Measurements from ENCODE around the gene PNPLA4.
A peak's percentile ranks its signal among the peaks of the same experiment; 100 is the strongest.

Gene PNPLA4

GRCh38 chrX:7925867-7926472, 1.2 kb downstream of the PNPLA4 start:
- TF ChIP-seq CTCF (IDR thresholded peaks at IDR 0.05): peak; percentile 63

GRCh38 chrX:7921750-7922149, 5.5 kb downstream of the PNPLA4 start:
- TF ChIP-seq CTCF (IDR thresholded peaks at IDR 0.05): no peak

- no peak for TF ChIP-seq CTCF (IDR thresholded peaks at IDR 0.05)
Measured at GRCh38 chrX:7908821-7909220, 18.4 kb downstream of the PNPLA4 start.

- no peak for TF ChIP-seq CTCF (IDR thresholded peaks at IDR 0.05)
Measured at GRCh38 chrX:7904562-7904961, 22.7 kb downstream of the PNPLA4 start.

GRCh38 chrX:7891928-7892327, 35.3 kb downstream of the PNPLA4 start:
- no peak for TF ChIP-seq CTCF (IDR thresholded peaks at IDR 0.05)

- TF ChIP-seq CTCF (IDR thresholded peaks at IDR 0.05): no peak
Measured at GRCh38 chrX:7889680-7890079, 37.5 kb downstream of the PNPLA4 start.

GRCh38 chrX:7889135-7889534, 38.1 kb downstream of the PNPLA4 start:
- no peak for TF ChIP-seq CTCF (IDR thresholded peaks at IDR 0.05)

GRCh38 chrX:7876957-7877356, 50.3 kb downstream of the PNPLA4 start:
- no peak for TF ChIP-seq CTCF (IDR thresholded peaks at IDR 0.05)

All from LNCAP (cell line).